ENCODE measurements around the gene DNAH17. TPM values are rescaled to one million over a fixed set of nuclear protein-coding genes. Genes with fewer than 3 reads are reported as not detected.

Gene DNAH17
- total RNA-seq, 1 donor from 2014 or later = not detected

GRCh38 chr17:78558181-78558850 lies 18.9 kb downstream of the DNAH17 start:
- H3K4me1 ChIP-seq = no peaks in the 10 kb centered on the region
- DNase-seq (ENCODE audit: low spot score in 2 of 2) = no peak
- TF ChIP-seq CTCF (IDR thresholded peaks at IDR 0.05) = no peak
- H3K9me3 ChIP-seq = no peaks in the 10 kb centered on the region
- no peak overlapping the region for H3K27ac ChIP-seq
- no peaks in the 10 kb centered on the region for H3K36me3 ChIP-seq
- H3K27me3 ChIP-seq = no peaks in the 10 kb centered on the region
- H3K4me3 ChIP-seq = no peak overlapping the region
- intact Hi-C loops (cut with DNase I) = no loop called here

- intact Hi-C loops (cut with DNase I) = no loop called here
- no peak for DNase-seq (ENCODE audit: low spot score in 2 of 2)
These were observed 19.6 kb downstream of the DNAH17 start for GRCh38 chr17:78557598-78558039.

GRCh38 chr17:78556812-78557211 lies 20.4 kb downstream of the DNAH17 start:
- no peaks in the 10 kb centered on the region for H3K9me3 ChIP-seq
- no peaks in the 10 kb centered on the region for H3K36me3 ChIP-seq
- H3K27ac ChIP-seq = no peak overlapping the region
- H3K4me3 ChIP-seq = no peak overlapping the region
- DNase-seq (ENCODE audit: low spot score in 2 of 2) = no peak
- intact Hi-C loops (cut with DNase I) = no loop called here
- H3K27me3 ChIP-seq = no peaks in the 10 kb centered on the region
- no peak for TF ChIP-seq CTCF (IDR thresholded peaks at IDR 0.05)
- no peaks in the 10 kb centered on the region for H3K4me1 ChIP-seq

More at GRCh38 chr17:78557598-78558039, 19.6 kb downstream of the DNAH17 start:
- Histone ChIP-seq H3K27ac (no peak overlapping the region), H3K36me3 (no peaks in the 10 kb centered on the region), H3K4me1 (no peaks in the 10 kb centered on the region), H3K9me3 (no peaks in the 10 kb centered on the region), H3K4me3 (no peak overlapping the region), H3K27me3 (no peaks in the 10 kb centered on the region)
- TF ChIP-seq CTCF (IDR thresholded peaks at IDR 0.05) = no peak

- no peaks in the 10 kb centered on the region for H3K4me1 ChIP-seq
- no peaks in the 10 kb centered on the region for H3K9me3 ChIP-seq
- no peak for DNase-seq (ENCODE audit: low spot score in 2 of 2)
- H3K4me3 ChIP-seq = no peak overlapping the region
- H3K36me3 ChIP-seq = no peaks in the 10 kb centered on the region
- intact Hi-C loops (cut with DNase I) = no loop called here
- no peak for TF ChIP-seq CTCF (IDR thresholded peaks at IDR 0.05)
- no peaks in the 10 kb centered on the region for H3K27me3 ChIP-seq
- no peak overlapping the region for H3K27ac ChIP-seq
These were observed 21.3 kb downstream of the DNAH17 start for GRCh38 chr17:78555746-78556401.

GRCh38 chr17:78550464-78550863 lies 26.7 kb downstream of the DNAH17 start:
- intact Hi-C loops (cut with DNase I) = no loop called here
- Histone ChIP-seq H3K4me1 (no peaks in the 10 kb centered on the region), H3K9me3 (no peaks in the 10 kb centered on the region), H3K36me3 (no peaks in the 10 kb centered on the region), H3K27ac (no peak overlapping the region), H3K27me3 (no peaks in the 10 kb centered on the region), H3K4me3 (no peak overlapping the region)
- DNase-seq (ENCODE audit: low spot score in 2 of 2) = no peak
- TF ChIP-seq CTCF (IDR thresholded peaks at IDR 0.05) = no peak

All from ascending aorta (tissue), 2 donors.